GM21367 (cell line): Measurements from ENCODE around the gene USF2.
"Not testable (repeated sequence)": the region's sequence is repeated elsewhere in the genome, so short reads cannot be mapped to it uniquely, and the experiment has no call there.

ENCODE experiments used
- ATAC-seq: cut with Tn5 transposase; IDR thresholded peaks from one replicate; pipeline ENCODE4 v1.9.1; 2021; ENCODE audit not compliant: unreplicated experiment

USF2 gene

GRCh38 chr19:35268536-35269437, at the start of gene USF2:
USF2 (plus strand) TSS chr19:35268962; CDS start chr19:35269102, 140 bp downstream.
- ATAC-seq = peak; percentile 16

GRCh38 chr19:35219008-35219407, 49.8 kb upstream of the USF2 start:
- no peak for ATAC-seq

GRCh38 chr19:35220315-35220921, 48.3 kb upstream of the USF2 start:
- no peak for ATAC-seq

GRCh38 chr19:35220973-35221590, 47.7 kb upstream of the USF2 start:
- not testable (repeated sequence) for ATAC-seq

GRCh38 chr19:35222373-35223015, 46.3 kb upstream of the USF2 start:
- ATAC-seq = no peak

GRCh38 chr19:35223084-35223790, 45.5 kb upstream of the USF2 start:
- ATAC-seq = no peak

- ATAC-seq = no peak
Measured at GRCh38 chr19:35223862-35224505, 44.8 kb upstream of the USF2 start.

- ATAC-seq = no peak
Measured at GRCh38 chr19:35224681-35225571, 43.8 kb upstream of the USF2 start.

GRCh38 chr19:35225951-35226350, 42.8 kb upstream of the USF2 start:
- no peak for ATAC-seq

- ATAC-seq = no peak
Measured at GRCh38 chr19:35226748-35227147, 42.0 kb upstream of the USF2 start.

GRCh38 chr19:35228177-35228930, 40.4 kb upstream of the USF2 start, which contains the start of gene FAM187B:
FAM187B (minus strand) TSS chr19:35228739; CDS start chr19:35228680, 59 bp downstream.
- no peak for ATAC-seq

- no peak for ATAC-seq
Measured at GRCh38 chr19:35229601-35230000, 39.2 kb upstream of the USF2 start.

GRCh38 chr19:35231956-35232645, 36.7 kb upstream of the USF2 start:
- ATAC-seq = no peak

GRCh38 chr19:35232912-35233311, 35.9 kb upstream of the USF2 start:
- no peak for ATAC-seq

GRCh38 chr19:35236638-35237400, 31.9 kb upstream of the USF2 start:
- no peak for ATAC-seq

GRCh38 chr19:35239597-35239996, 29.2 kb upstream of the USF2 start:
- not testable (repeated sequence) for ATAC-seq

GRCh38 chr19:35240327-35240726, 28.4 kb upstream of the USF2 start:
- no peak for ATAC-seq
